IPS-NIHi7 (cell line): Measurements from ENCODE around the gene SS18.

ENCODE experiments used
- DNase-seq: peaks from one replicate; pipeline ENCODE4 v3.0.0; 2012; ENCODE audit warnings: mixed read lengths; ENCODE audit errors: extremely low spot score

Gene SS18

GRCh38 chr18:26071725-26072124 is 18.7 kb downstream of the SS18 start:
- DNase-seq: no peak

GRCh38 chr18:26071020-26071419 is 19.4 kb downstream of the SS18 start:
- DNase-seq: no peak

GRCh38 chr18:26059357-26059756 is 31.1 kb downstream of the SS18 start:
- DNase-seq: no peak

- DNase-seq: peak; percentile 17
Observed at GRCh38 chr18:26057344-26057773, 33.1 kb downstream of the SS18 start.

GRCh38 chr18:26056291-26056690 is 34.1 kb downstream of the SS18 start:
- DNase-seq: no peak

GRCh38 chr18:26052505-26052904 is 37.9 kb downstream of the SS18 start:
- DNase-seq: no peak

- DNase-seq: no peak
Observed at GRCh38 chr18:26051843-26052242, 38.6 kb downstream of the SS18 start.

GRCh38 chr18:26046419-26047077 is 43.9 kb downstream of the SS18 start:
- no peak for DNase-seq

GRCh38 chr18:26044807-26045206 is 45.6 kb downstream of the SS18 start:
- DNase-seq: no peak

- DNase-seq: no peak
Observed at GRCh38 chr18:26040051-26040656, 50.3 kb downstream of the SS18 start.

- DNase-seq: no peak
Observed at GRCh38 chr18:26039203-26039602, 51.2 kb downstream of the SS18 start.

- DNase-seq: no peak
Observed at GRCh38 chr18:26036635-26037034, 53.8 kb downstream of the SS18 start.

GRCh38 chr18:26034850-26035497 is 55.4 kb downstream of the SS18 start:
- DNase-seq: no peak

GRCh38 chr18:26022585-26022984 is 67.8 kb downstream of the SS18 start:
- DNase-seq: no peak

- DNase-seq: no peak
Observed at GRCh38 chr18:26021061-26021754, 69.2 kb downstream of the SS18 start.

- DNase-seq: no peak
Observed at GRCh38 chr18:26017929-26018328, 72.5 kb downstream of the SS18 start.

GRCh38 chr18:26014462-26014861 is 76.0 kb downstream of the SS18 start:
- no peak for DNase-seq

- no peak for DNase-seq
Observed at GRCh38 chr18:26008619-26009018, 81.8 kb downstream of the SS18 start.

- DNase-seq: no peak
Observed at GRCh38 chr18:26008096-26008495, 82.3 kb downstream of the SS18 start.

GRCh38 chr18:26005950-26006349 is 84.5 kb downstream of the SS18 start:
- no peak for DNase-seq

GRCh38 chr18:26004832-26005231 is 85.6 kb downstream of the SS18 start:
- DNase-seq: no peak

- DNase-seq: no peak
Observed at GRCh38 chr18:26003817-26004216, 86.6 kb downstream of the SS18 start.

- no peak for DNase-seq
Observed at GRCh38 chr18:26003356-26003755, 87.1 kb downstream of the SS18 start.
